Stimulated activated CD8-positive, alpha-beta memory T cell treated with anti-CD3 and anti-CD28 coated beads, Interleukin-4, amount 100 ng/mL, for 48 hours (primary cell): Measurements from ENCODE around the gene GSTO2.

ENCODE experiments used
- DNase-seq: peaks from one replicate; pipeline ENCODE4 v3.0.0-alpha.2; 2020

GSTO2 gene

DNA sequence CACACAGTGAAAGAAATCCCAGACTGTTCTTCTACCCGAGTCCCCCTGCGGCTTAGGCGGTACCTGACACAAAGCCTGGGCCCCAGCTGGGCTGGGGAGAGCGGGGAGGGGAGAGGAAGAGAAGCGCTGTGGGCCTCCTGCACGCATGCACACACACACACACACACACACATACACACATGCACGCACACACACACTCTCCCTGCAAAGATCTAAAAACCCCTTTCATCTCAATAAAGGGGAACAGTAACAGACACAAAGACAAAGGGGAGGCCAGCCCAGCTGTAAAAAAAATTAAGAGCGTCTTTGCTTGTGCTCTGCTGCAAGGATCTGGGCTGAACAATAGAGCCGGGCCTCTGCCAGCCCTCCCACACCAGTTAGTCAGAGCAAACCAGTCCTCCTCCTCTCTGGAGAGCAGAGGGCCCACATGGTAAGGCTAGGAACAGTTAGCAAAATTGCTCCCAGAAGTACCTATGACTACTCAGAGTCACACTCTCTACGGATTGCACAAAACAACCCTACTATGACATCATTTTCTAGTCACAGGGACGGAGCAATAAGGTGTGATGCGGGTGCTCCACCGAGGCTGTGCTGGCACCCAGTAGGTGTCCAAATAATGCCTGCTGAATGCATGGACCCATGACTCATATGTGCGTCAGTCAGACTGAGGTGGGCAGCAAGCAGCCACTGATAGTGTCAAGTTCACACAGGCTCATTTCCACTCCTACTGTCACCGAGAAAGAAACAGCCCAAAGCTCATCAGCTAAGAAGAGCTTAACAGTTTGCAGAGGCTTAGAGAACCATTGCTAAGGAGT, 60.1 kb downstream of the GSTO2 start:
- DNase-seq, result peak; percentile 83

GRCh38 chr10:104329735-104330134, 60.8 kb downstream of the GSTO2 start:
- DNase-seq, result no peak

DNA sequence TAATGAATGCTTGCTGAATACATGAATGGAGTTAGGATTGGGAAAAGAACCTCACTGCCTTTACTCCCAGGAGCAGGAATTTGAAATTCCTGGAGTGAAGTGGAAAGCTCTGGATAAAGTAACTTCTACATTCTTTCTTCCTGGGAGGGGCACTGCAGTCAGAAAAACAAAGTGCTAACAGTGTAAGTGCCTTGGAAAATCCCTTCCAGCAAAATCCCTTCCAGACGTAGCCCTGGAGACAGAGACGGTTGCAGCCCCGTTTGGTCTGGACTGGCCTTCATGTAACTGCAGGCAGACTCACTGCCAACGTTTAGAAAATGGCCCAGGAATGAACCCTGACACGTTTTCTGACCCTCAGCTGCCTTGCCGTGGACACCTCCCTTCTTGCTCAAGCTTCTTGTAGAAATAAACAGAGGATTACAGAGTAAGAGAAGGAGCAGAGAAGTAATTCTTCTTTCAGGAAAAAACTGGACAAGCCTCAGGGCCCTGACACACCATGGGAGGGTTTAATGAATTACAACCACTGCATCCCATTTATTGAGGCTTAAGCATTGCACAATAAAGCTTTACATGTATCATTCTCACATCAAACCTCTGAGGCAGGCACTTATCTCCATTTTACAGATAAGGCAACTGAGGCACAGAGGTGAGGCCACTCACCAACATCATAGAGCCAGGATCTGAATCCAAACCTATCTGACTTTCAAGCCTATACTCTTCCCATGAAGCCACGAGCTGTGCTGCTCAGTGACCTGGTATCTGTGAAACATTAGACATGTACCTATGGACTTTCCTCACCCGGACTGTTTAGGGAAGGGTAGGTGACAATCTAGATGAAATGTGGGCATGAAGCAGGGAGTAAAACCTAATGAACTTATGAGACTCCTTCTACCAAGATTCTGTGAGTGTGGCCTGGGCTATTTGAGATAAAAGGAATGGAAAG, 61.5 kb downstream of the GSTO2 start:
- DNase-seq, result no peak

GRCh38 chr10:104331208-104331838, 62.3 kb downstream of the GSTO2 start:
- DNase-seq, result no peak

DNA sequence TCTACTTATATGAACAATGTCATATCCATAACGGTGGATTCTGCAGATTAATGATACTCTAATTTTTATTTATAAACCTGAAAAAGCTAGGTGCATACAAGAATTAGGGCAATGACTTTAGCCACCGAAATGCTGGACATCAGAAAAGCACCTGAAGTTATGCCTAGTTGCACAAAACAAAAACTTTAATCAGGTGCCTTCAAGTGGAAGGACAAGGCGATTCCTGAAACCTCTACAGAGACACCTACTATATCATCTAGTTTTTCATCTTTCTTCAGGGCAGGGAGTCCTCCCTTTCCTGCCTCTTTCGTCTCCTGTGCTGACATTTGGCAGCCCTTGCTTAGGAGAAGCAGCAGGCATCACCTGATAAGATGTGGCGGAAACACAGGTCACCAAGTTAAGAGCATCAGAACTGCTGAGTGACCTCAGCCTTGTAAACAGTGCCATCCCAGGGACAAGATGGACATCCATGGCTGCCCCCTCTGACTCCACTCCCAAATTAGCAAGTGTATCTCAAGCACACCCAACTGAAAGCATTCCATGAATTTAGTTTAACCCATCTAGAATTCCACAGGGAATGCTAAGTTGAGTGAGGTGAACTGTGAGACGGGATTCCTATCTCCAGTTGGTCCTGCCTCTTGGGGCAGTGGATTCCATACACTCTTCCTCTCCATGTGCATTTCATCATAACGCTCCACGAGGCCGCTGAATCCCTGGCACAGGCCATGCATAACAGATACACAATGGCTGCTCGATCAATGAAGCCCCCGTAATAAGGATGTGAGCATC, 63.5 kb downstream of the GSTO2 start:
- peak; percentile 12 for DNase-seq

DNA sequence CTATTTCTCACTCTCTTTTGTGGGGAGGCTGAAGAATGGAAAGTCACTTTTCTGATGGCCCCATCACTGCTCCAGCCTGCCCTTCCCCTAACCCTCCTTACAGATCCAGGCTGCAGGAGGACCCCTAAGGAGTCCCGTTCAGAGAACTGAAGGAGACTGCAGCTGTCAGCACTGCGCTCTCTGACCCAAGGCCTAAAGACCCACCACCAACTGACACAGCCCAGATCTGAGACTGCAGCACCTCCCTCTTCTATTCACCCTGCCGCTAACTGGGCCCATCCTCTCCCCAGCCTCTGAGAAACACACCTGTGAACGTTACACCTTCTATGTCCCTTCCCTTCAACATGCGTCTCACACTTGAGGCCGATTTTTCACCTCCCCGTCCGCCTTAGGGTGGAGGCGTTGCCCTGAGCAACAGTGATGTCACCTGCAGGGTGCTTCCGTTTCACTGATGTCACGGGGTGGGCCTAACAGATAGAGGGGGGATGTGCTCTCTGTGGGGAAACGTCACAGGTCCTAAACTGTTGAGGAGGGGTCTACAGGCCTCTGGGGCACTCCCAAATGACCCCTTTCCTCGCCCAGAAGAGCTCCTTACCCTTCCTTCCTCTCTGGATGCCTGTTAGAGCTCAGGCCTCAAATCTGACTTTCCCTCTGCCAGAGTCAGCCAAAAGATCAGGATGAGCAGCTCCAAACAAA, 64.2 kb downstream of the GSTO2 start:
- peak; percentile 74 for DNase-seq

DNA sequence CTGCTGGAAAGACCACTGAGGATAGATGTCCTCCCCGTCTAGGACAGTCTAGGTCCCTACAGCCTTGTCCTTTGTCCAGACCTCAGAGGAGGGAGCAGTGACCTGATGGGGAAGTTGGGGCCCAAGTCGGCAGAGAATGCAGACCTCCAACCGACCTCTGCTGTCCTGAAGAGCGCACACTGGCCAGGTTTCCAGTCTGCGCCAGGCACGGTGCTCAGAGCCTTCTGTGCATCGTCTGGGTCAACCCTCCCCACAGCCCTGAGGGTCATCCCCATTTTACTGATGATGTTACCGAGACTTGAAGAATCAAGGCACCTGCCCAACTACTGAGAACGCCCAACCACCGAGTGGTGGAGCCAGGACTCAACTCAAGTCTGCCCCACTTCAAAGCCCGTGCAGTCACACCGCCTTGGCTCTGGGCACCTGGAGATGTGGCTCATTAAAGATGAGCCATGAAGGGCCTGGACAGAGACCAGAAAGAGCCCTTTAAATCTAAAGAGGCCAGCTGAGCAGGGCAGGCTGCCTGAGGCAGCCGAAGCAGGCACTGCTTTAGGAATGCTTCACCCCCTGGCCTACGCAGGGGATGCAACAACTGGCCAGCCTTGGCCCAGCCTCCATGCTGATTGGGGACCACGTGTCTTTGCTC, 64.9 kb downstream of the GSTO2 start:
- peak; percentile 23 for DNase-seq

DNA sequence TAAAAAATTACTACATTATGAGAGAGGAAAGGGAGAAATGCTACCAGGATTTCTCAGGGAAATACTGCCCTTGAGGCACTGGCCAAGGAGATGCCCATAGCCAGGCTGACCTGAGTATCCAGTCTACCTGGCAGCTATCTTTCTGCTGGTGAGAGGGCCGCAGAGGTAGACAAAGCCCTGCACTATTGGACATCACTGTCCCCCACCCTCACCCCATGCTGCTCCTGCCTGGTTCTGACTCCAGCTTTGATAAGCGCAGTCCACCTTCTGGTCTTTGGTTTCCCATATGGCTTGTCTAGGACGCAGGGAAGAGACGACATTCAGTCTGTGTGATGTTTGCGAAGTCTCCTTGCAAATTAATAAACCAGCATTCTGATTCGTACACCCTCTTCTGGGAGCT, 65.6 kb downstream of the GSTO2 start:
- peak; percentile 14 for DNase-seq

DNA sequence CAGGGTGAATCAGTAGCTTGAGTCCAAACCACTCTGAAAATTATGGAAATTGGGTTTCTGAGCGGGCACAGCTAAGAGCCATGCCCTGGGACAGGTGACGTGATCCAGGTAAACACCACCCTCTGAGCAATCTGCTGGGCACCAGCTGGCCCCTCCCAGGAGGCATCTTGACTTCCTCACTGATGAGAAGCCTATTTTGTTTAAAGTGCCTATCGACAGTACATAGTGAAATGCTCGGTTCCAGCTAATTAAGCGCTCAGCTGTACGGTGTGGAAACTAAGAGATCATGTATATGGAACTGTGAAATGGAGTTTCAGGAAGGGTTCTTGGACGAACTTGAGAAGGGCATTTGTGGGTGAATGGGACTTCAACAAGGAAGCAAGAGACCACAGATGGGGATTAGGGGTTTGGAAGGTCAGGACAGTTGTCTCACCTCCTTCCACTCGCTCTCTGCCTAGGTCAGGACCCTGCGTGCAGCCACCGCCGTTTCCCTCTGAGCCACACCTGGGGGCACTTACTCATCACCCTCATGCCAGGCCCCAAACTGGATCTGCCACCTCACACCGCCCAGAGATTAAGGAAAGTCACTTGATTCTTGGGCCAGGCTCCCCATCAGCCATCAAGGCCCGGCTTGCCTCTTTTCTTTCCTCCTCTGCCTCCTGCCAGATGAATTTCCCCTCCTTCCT, 66.1 kb downstream of the GSTO2 start:
- peak; percentile 30 for DNase-seq

DNA sequence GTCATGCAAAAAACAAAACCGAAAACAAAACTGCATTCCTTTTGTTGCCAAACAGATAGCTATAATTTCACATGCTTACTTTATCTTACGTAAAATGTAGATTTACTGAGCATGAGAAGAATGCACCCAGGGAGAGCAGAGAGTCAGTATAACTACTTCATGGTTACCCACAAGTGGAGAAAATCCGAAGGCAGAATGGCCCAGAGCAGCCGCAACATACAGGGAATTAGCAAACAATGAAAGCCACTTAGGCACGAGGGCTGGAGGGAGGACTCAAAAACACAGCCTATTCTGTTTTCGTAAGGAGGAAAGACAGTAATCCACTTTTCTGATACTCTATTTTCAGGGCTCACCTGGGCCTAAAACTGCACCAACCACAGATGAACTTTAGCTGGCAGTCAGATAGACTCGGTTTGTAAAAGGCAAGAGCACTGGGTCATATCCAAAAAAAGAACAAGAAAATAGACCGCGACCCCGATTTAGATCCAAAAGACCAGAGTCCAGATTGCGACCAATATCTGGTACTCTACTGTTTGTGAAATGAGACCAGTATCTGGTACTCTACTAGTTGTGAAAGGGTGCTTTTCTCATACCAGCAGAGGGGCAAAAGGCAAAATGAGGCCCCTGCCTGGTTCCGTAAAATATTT, 68.0 kb downstream of the GSTO2 start:
- peak; percentile 28 for DNase-seq

DNA sequence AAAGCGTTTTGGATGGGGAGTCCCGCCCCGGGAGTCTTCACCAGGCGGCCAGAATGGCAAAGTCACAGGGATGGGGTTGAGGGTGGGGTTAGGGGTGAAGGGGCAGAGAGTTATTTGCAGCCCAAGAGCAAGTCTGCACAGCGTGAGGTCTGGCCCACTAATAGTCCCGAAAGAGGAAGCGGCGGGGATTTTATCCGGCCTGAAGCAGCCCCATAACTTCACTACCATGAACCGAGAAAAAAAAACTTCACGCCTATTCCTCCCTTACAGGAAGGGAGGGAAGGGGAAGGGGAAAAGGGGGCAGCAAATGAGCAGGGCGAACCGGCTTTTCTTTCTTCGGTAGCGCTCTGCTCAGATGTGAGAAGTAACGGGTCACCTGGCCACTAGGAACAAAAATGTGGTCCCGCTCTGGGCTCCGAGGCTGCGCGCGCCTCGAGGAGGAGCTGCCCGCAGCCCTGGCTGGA, 68.6 kb downstream of the GSTO2 start:
- no peak for DNase-seq

- peak; percentile 82 for DNase-seq
Measured at GRCh38 chr10:104337985-104338735, 69.2 kb downstream of the GSTO2 start, which contains the start of gene ITPRIP. Gene ITPRIP, minus strand, starts transcription at chr10:104338465. Its CDS starts 22,414 bp downstream, at chr10:104316051.

DNA sequence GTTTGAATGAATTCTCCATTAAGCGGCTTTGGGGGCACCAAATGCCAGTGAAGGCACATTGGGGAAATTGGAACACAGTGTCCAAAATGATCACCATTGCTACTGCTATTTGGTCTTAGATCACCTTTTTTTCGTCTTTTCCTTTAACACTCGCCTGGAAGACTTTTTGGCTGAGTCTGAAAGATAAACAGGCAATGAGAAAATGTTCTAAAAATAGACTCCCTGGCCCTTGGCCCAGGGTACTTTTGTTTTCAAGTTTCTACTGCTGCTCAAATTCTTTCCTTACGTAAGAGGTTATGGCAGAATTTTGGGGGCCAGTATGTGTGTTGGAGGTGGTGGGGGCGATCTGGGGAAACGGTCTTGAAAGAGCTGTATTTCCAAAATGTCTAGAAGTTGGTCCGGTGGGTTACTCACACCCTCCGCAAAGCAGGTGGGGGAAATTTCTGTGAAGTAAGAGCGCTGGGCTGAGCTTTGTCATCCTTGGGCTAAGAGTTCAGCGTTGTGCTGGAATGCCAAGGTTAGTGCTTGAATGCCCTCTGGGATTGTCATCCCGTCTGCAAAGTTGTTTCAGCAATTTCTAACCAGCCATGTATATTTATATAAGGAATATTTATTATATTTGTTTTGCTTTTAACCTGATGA, 70.6 kb downstream of the GSTO2 start:
- DNase-seq, result no peak

DNA sequence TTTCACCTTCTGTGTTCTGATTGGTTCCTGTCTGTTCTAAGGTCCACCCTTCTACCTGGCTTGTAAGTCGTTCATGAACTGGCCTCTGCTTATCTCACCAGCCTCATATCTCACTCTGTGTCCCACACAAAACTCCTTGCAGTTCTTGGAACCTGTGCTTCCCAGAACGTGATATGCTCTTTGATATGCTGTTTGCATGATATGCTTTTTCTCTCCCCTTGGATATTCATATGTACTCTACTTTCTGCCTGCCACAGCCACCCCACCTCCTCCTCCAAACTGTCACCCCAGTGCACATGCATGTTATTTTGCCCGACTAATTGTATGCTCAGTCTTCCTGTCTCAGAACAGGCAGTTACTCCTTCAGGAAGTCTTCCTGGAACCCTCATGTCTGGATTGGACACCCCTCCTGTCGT, 71.1 kb downstream of the GSTO2 start:
- no peak for DNase-seq

DNA sequence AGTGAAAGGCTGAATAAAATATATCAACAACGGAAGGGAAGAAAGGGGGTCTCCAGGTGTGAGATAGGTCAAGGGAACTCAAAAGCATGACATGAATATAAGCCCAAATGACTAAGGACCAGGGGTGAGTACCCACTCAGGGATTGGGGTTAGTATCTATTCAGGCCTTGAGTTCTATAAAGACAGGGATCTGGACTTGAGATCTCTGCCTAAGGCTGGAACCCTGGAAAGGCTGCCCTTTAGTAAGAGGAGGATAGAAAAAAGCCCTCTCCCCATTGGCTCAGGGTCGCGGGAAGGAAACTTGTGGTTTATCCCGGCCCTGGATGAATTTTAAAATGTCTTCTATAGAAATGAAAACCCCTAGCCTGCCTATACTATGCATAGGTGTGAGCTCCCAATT, 71.7 kb downstream of the GSTO2 start:
- no peak for DNase-seq

GRCh38 chr10:104342941-104343411, 74.0 kb downstream of the GSTO2 start:
- DNase-seq, result no peak

GRCh38 chr10:104344219-104344618, 75.2 kb downstream of the GSTO2 start:
- no peak for DNase-seq

GRCh38 chr10:104345515-104345914, 76.5 kb downstream of the GSTO2 start:
- DNase-seq, result no peak
